DND-41 (cell line): ENCODE results near the gene ASCL1.

Source experiments
- ATAC-seq: fragments of 200-7000 bp; cut with Tn5 transposase; 3 replicates; pipeline ENCODE4 v1.9.1; 2021; ENCODE audit warnings: low read depth; ENCODE audit not compliant: insufficient read depth
- DNase-seq: peaks from one replicate; pipeline ENCODE4 v3.0.0-alpha.2; 2020
- H2AFZ ChIP-seq: 2 replicates; pipeline ENCODE4 v1.6.0; 2012; ENCODE audit warnings: low read depth, low read length
- H3K27ac ChIP-seq: 2 replicates; pipeline ENCODE4 v1.5.1; 2012; ENCODE audit warnings: low read length, inconsistent platforms
- H3K27me3 ChIP-seq: fragments of 200-600 bp; sonication (generic); 2 replicates; pipeline ENCODE4 v1.6.0; 2012; ENCODE audit warnings: low read length, mild to moderate bottlenecking, inconsistent platforms; ENCODE audit not compliant: insufficient read depth, poor library complexity
- H3K36me3 ChIP-seq: 2 replicates; pipeline ENCODE4 v1.5.1; 2012; ENCODE audit warnings: low read length, inconsistent platforms; ENCODE audit not compliant: insufficient read depth
- H3K4me1 ChIP-seq: 2 replicates; pipeline ENCODE4 v1.5.1; 2012; ENCODE audit warnings: mild to moderate bottlenecking, low read length; ENCODE audit not compliant: insufficient read depth
- H3K4me2 ChIP-seq: 2 replicates; pipeline ENCODE4 v1.6.0; 2012; ENCODE audit warnings: mild to moderate bottlenecking, moderate library complexity, low read length, inconsistent platforms; ENCODE audit not compliant: insufficient read depth
- H3K4me3 ChIP-seq, 2 experiments: fragments of 200-600 bp in 1 of 2; shearing (Covaris generic) in 1 of 2; 2 replicates each; pipeline ENCODE4 v1.5.1; 2012 to 2016; ENCODE audit warnings: inconsistent platforms in 2 of 2, low read length in 2 of 2, mild to moderate bottlenecking in 2 of 2, low read depth in 1 of 2, moderate library complexity in 1 of 2
- H3K79me2 ChIP-seq: 2 replicates; pipeline ENCODE4 v1.6.0; 2012; ENCODE audit warnings: low read length, inconsistent platforms; ENCODE audit not compliant: insufficient read depth
- H3K9ac ChIP-seq: 2 replicates; pipeline ENCODE4 v1.6.0; 2012; ENCODE audit warnings: low read depth, mild to moderate bottlenecking, inconsistent platforms, low read length, moderate library complexity
- H3K9me3 ChIP-seq: 2 replicates; pipeline ENCODE4 v1.5.1; 2012; ENCODE audit warnings: low read length, moderate library complexity, mild to moderate bottlenecking, inconsistent platforms; ENCODE audit not compliant: insufficient read depth, severe bottlenecking
- H4K20me1 ChIP-seq: 2 replicates; pipeline ENCODE4 v1.6.0; 2012; ENCODE audit warnings: low read length; ENCODE audit not compliant: insufficient read depth
- EZH2 ChIP-seq: IDR thresholded peaks from 3 replicates; pipeline ENCODE4 v1.6.1; 2012; ENCODE audit warnings: borderline replicate concordance, low read depth, mild to moderate bottlenecking, moderate library complexity, low read length, inconsistent platforms; ENCODE audit not compliant: severe bottlenecking
- TF ChIP-seq, protein P1 (sequence below): IDR thresholded peaks from 2 replicates; pipeline ENCODE4 v1.5.1; 2012; ENCODE audit warnings: borderline replicate concordance, low read length, moderate library complexity, mild to moderate bottlenecking; ENCODE audit not compliant: poor library complexity, severe bottlenecking; ENCODE audit errors: extremely low read depth

The ASCL1 gene

DNA sequence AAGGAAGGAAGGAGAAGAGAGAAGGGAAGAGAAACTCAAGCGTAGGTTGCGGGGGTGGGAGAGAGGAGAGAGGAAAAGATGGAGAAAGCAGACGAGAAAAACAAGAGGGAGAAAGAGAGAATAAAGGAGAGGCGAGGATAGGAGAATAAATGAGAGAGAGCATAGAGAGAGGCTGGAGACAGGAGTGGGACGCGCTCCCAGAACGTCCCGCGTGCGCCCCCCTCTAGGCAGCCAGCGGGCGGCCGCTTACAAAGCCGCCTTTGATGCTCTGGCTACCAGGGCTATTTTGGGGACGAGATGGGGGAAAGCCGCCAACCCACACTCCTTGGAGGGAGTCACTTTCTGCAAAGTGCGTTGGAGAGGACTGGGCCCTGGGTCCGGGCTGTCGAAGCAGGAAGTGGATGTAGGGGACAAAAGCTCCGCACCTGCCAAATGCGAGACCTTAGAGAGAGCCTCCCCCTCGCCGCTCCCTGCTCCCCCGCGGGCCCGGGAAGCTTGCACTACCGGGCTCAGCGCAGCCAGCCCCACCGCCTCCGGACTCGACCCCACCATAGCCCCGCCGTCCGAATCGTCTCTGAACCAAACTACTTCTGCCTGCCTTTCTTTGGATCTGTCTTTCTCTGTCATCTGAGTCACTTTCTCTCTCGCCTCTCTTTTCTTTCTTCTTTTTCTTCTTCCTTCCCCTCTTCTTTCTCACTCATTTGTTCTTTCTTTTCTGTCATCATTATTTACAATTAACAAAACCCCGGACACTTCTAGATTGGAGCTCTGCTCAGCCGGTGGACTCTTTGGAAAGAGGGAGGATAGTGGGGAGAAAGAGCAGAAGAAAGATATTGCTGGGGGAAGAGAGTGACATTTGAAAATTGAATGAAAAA, 8.0 kb downstream of the ASCL1 start:
- ATAC-seq = no peak
- DNase-seq = no peak
- Histone ChIP-seq H3K27me3 (peaks cover 3% of the 10 kb centered on the region), H3K4me3 (no peak overlapping the region), H4K20me1 (no peaks in the 10 kb centered on the region), H3K36me3 (no peaks in the 10 kb centered on the region), H3K79me2 (no peaks in the 10 kb centered on the region), H3K9ac (no peak overlapping the region), H3K27ac (no peak overlapping the region), H3K4me1 (no peaks in the 10 kb centered on the region), H3K4me2 (no peak overlapping the region), H3K9me3 (no peaks in the 10 kb centered on the region), H2AFZ (no peak overlapping the region)
- TF ChIP-seq, protein P1, sequence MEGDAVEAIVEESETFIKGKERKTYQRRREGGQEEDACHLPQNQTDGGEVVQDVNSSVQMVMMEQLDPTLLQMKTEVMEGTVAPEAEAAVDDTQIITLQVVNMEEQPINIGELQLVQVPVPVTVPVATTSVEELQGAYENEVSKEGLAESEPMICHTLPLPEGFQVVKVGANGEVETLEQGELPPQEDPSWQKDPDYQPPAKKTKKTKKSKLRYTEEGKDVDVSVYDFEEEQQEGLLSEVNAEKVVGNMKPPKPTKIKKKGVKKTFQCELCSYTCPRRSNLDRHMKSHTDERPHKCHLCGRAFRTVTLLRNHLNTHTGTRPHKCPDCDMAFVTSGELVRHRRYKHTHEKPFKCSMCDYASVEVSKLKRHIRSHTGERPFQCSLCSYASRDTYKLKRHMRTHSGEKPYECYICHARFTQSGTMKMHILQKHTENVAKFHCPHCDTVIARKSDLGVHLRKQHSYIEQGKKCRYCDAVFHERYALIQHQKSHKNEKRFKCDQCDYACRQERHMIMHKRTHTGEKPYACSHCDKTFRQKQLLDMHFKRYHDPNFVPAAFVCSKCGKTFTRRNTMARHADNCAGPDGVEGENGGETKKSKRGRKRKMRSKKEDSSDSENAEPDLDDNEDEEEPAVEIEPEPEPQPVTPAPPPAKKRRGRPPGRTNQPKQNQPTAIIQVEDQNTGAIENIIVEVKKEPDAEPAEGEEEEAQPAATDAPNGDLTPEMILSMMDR = no peak
- TF ChIP-seq EZH2 = no peak

DNA sequence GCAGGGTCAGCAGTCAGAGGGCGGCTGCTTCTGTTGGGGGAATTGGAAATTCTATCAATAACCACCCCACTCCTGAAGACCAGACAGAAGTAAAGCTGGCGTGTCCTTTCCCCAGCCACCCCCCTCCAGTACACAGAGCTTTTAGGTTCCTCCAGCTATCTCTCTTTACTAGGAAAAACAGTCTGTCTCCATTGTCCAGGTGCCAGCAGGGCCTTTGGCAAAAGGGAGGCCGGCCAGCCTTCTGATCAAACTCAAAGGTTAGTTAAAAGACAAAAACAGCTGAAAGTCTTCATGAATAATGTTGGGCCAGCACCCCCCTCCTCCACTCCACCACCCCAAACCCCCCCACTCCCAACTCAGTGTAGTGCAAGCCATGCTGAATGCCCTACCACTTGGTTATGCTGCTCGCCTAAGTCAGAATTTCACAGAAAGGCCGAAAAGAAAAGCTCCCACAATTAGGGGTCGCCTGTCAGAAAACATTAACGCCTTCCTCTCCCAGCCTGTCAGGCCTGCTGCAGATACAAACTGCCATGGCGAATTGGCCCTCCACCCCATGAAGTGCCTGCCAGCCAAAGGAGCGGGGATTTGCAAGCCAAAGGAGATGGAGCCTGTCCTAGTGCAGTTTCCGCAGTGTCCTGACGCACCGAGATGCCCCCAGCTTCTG, 8.9 kb downstream of the ASCL1 start:
- Histone ChIP-seq H3K79me2 (no peaks in the 10 kb centered on the region), H3K27ac (no peak overlapping the region), H2AFZ (no peak overlapping the region), H3K9ac (no peak overlapping the region), H3K9me3 (no peaks in the 10 kb centered on the region), H3K4me2 (no peak overlapping the region), H3K4me3 (no peak overlapping the region), H3K27me3 (peaks cover 3% of the 10 kb centered on the region), H3K36me3 (no peaks in the 10 kb centered on the region), H3K4me1 (no peaks in the 10 kb centered on the region), H4K20me1 (no peaks in the 10 kb centered on the region)
- ATAC-seq (no peak), DNase-seq (no peak)
- no peak for TF ChIP-seq EZH2
- TF ChIP-seq, protein P1 = no peak

DNA sequence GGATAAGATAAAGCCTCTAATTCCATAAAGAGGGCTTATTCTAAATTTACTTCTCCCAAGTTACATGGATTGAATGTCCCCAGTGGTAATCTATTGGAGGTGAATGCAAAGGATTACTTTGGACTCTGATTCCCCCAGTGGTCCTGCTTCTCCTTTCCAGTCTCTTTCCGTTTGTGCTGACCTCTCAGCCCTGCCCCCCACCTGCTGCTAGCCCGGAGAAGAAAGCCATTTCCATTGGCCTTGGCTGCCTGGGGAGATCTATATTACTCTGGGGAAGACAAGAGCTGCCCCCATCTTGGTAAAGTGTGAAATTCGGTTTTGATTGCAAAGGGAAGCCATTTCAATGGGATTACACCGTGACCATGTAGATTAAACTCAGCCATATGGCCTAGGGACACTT, 13.3 kb downstream of the ASCL1 start:
- Histone ChIP-seq H2AFZ (no peak overlapping the region), H3K4me3 (no peak overlapping the region), H3K4me2 (no peak overlapping the region), H3K27ac (no peak overlapping the region), H3K9ac (no peak overlapping the region), H3K4me1 (no peaks in the 10 kb centered on the region), H3K27me3 (peaks cover 3% of the 10 kb centered on the region), H4K20me1 (no peaks in the 10 kb centered on the region), H3K36me3 (no peaks in the 10 kb centered on the region), H3K79me2 (no peaks in the 10 kb centered on the region), H3K9me3 (no peaks in the 10 kb centered on the region)
- ATAC-seq = no peak
- no peak for DNase-seq
- TF ChIP-seq EZH2 = no peak
- TF ChIP-seq, protein P1 = no peak
